ENCODE data around the gene FCRL6. TPM values are rescaled to one million over a fixed set of nuclear protein-coding genes. Genes with fewer than 3 reads are reported as not detected.

The FCRL6 gene
- total RNA-seq, 2 experiments from 2014 or later, result 6.0 to 7.3 TPM

Other genes with a start within 250 kb of the FCRL6 start
- gene APCS, start 214.5 kb upstream of the FCRL6 start, total RNA-seq, result not detected
- not detected for gene CRP, start 87.8 kb upstream of the FCRL6 start, total RNA-seq
- gene DUSP23, start 21.4 kb upstream of the FCRL6 start, total RNA-seq, result 10 to 100 TPM; 20.1 to 22.2 TPM
- gene SLAMF8, start 24.5 kb downstream of the FCRL6 start, total RNA-seq, result 1 to 10 TPM; 1.1 to 1.8 TPM
- not detected for gene VSIG8, start 60.3 kb downstream of the FCRL6 start, total RNA-seq
- gene CFAP45, start 97.8 kb downstream of the FCRL6 start, total RNA-seq, result 1 to 10 TPM; 1.3 to 1.6 TPM
- 100 to 1,000 TPM; 384 to 388 TPM for gene TAGLN2, start 123.1 kb downstream of the FCRL6 start, total RNA-seq
- not detected for gene IGSF9, start 143.3 kb downstream of the FCRL6 start, total RNA-seq
- gene SLAMF9, start 151.9 kb downstream of the FCRL6 start, total RNA-seq, result not detected
- gene PIGM, start 229.6 kb downstream of the FCRL6 start, total RNA-seq, result 1 to 10 TPM; 7.2 to 7.3 TPM